HCT116 (cell line): ENCODE measurements around the gene MICAL1. TPM values are rescaled to one million over a fixed set of nuclear protein-coding genes. Genes with fewer than 3 reads are reported as not detected.

Experiments used
- ATAC-seq: fragments of 200-7000 bp; cut with Tn5 transposase; 2 replicates; pipeline ENCODE4 v1.9.1; 2020; ENCODE audit warnings: mild to moderate bottlenecking, moderate library complexity
- BruUV-seq: library from RNA; stranded (reverse); fragments of 400-500 nt; replicated peaks from 2 replicates; lab custom pipeline; 2021; lab: Mats Ljungman, UMichigan
- CTCF ChIA-PET: fragments of 300-600 bp; sonication (Branson Sonifier 250); formaldehyde crosslinking; loops from one replicate; lab custom pipeline; 2021; ENCODE audit warnings: antibody characterized with exemption; lab: Charles Lee
- POLR2A ChIA-PET: fragments of 300-600, 350-600 bp; sonication (Branson Sonifier 250); formaldehyde crosslinking; loops from one replicate; lab custom pipeline; 2021; ENCODE audit warnings: antibody characterized with exemption; lab: Charles Lee
- RAD21 ChIA-PET, 2 experiments: fragments of 300-600 bp; sonication (Branson Sonifier 250); formaldehyde crosslinking; loops; one replicate each; lab custom pipeline; 2023; ENCODE audit warnings: low total read pairs in 2 of 2; ENCODE audit not compliant: uncharacterized antibody in 2 of 2, unreplicated experiment in 2 of 2, low non-redundant PET in 1 of 2; lab: Charles Lee
- DNase-seq: peaks from one replicate; pipeline ENCODE4 v3.0.0-alpha.2; 2010; ENCODE audit warnings: low read depth, low spot score
- H2AFZ ChIP-seq: fragments of 200-600 bp; shearing (Covaris generic), sonication (generic); 2 replicates; pipeline ENCODE4 v1.6.1; 2017; ENCODE audit warnings: low read depth, mixed run types, mixed read lengths, antibody characterized with exemption, low read length; ENCODE audit not compliant: poor library complexity, severe bottlenecking
- H3K27ac ChIP-seq: 2 replicates; pipeline ENCODE4 v1.5.1; 2012; ENCODE audit warnings: low read depth, low read length
- H3K27me3 ChIP-seq: fragments of 200-600 bp; sonication (generic); 2 replicates; pipeline ENCODE4 v1.6.1; 2016; ENCODE audit warnings: mixed run types, low read length, mixed read lengths; ENCODE audit not compliant: insufficient read depth
- H3K36me3 ChIP-seq, 2 experiments: fragments of 200-500 bp in 1 of 2; fragments of 200-600 bp in 1 of 2; sonication (Bioruptor generic) in 1 of 2; sonication (generic) in 1 of 2; 2 replicates each; pipeline versions ENCODE4 v1.5.1 to v1.6.1; 2014 to 2016; ENCODE audit warnings: low read length in 2 of 2, inconsistent platforms in 1 of 2, mixed read lengths in 1 of 2, mixed run types in 1 of 2; ENCODE audit not compliant: insufficient read depth in 2 of 2, control insufficient read depth in 1 of 2
- H3K4me1 ChIP-seq, 2 experiments: fragments of 200-600 bp in 1 of 2; sonication (generic) in 1 of 2; 2 replicates each; pipeline versions ENCODE4 v1.5.1 to v1.6.1; 2012 to 2017; ENCODE audit warnings: low read length in 2 of 2, inconsistent platforms in 1 of 2, mild to moderate bottlenecking in 1 of 2, mixed read lengths in 1 of 2, mixed run types in 1 of 2, moderate library complexity in 1 of 2; ENCODE audit not compliant: insufficient read depth in 2 of 2, control insufficient read depth in 1 of 2
- H3K4me2 ChIP-seq: fragments of 200-600 bp; sonication (generic); 2 replicates; pipeline ENCODE4 v1.6.1; 2017; ENCODE audit warnings: mixed run types, low read length, mixed read lengths
- H3K4me3 ChIP-seq, 2 experiments: fragments of 200-600 bp in 1 of 2; sonication (generic) in 1 of 2; replicated peaks in 1 of 2; 2 replicates each; pipeline ENCODE4 v1.5.1; 2011 to 2016; ENCODE audit warnings: low read length in 2 of 2, control low read depth in 1 of 2, low read depth in 1 of 2, mild to moderate bottlenecking in 1 of 2, mixed read lengths in 1 of 2, mixed run types in 1 of 2
- H3K79me2 ChIP-seq: fragments of 200-600 bp; sonication (generic); 2 replicates; pipeline ENCODE4 v1.6.1; 2017; ENCODE audit warnings: mild to moderate bottlenecking, mixed run types, low read length, moderate library complexity, mixed read lengths; ENCODE audit not compliant: insufficient read depth
- H3K9ac ChIP-seq: fragments of 200-600 bp; sonication (generic); 2 replicates; pipeline ENCODE4 v1.6.1; 2016; ENCODE audit warnings: low read length, mixed read lengths
- H3K9me2 ChIP-seq: fragments of 200-600 bp; sonication (generic), shearing (Covaris generic); 2 replicates; pipeline ENCODE4 v1.6.1; 2017; ENCODE audit warnings: mixed run types, mild to moderate bottlenecking, moderate library complexity; ENCODE audit not compliant: insufficient read depth
- H3K9me3 ChIP-seq, 2 experiments: fragments of 200-500 bp in 1 of 2; fragments of 200-600 bp in 1 of 2; sonication (Bioruptor generic) in 1 of 2; sonication (generic) in 1 of 2; 2 replicates each; pipeline ENCODE4 v1.6.1; 2014 to 2017; ENCODE audit warnings: low read length in 2 of 2, mixed read lengths in 2 of 2, inconsistent platforms in 1 of 2, low read depth in 1 of 2, mild to moderate bottlenecking in 1 of 2, mixed run types in 1 of 2, moderate library complexity in 1 of 2; ENCODE audit not compliant: control insufficient read depth in 1 of 2, insufficient read depth in 1 of 2
- H4K20me1 ChIP-seq: fragments of 200-600 bp; sonication (generic), shearing (Covaris generic); 2 replicates; pipeline ENCODE4 v1.6.1; 2017; ENCODE audit warnings: mixed run types, mild to moderate bottlenecking, moderate library complexity; ENCODE audit not compliant: insufficient read depth
- CEBPB ChIP-seq: IDR thresholded peaks from 2 replicates; pipeline ENCODE4 v1.6.1; 2012; ENCODE audit warnings: low read depth
- CTCF ChIP-seq, 3 experiments: fragments of 200-600 bp in 1 of 3; sonication (generic) in 1 of 3; IDR thresholded peaks in 2 of 3; conservative IDR thresholded peaks in 1 of 3; 2 replicates each; pipeline ENCODE4 v1.5.1; 2012 to 2017; ENCODE audit warnings: low read depth in 2 of 3, low read length in 2 of 3, antibody characterized with exemption in 1 of 3, borderline replicate concordance in 1 of 3, control low read depth in 1 of 3, mild to moderate bottlenecking in 1 of 3, mixed read lengths in 1 of 3, mixed run types in 1 of 3, moderate library complexity in 1 of 3; ENCODE audit not compliant: insufficient read depth in 1 of 3
- ELF1 ChIP-seq: IDR thresholded peaks from 2 replicates; pipeline ENCODE4 v1.6.1; 2012; ENCODE audit warnings: low read depth, borderline replicate concordance
- FOSL1 ChIP-seq: IDR thresholded peaks from 2 replicates; pipeline ENCODE4 v1.6.1; 2012; ENCODE audit warnings: low read depth
- JUND ChIP-seq: IDR thresholded peaks from 2 replicates; pipeline ENCODE4 v1.6.1; 2012
- MAX ChIP-seq: IDR thresholded peaks from 2 replicates; pipeline ENCODE4 v1.6.1; 2012
- POLR2AphosphoS5 ChIP-seq: IDR thresholded peaks from 2 replicates; pipeline ENCODE4 v1.6.1; 2011; ENCODE audit warnings: mild to moderate bottlenecking, low read depth, low read length, moderate library complexity
- REST ChIP-seq: IDR thresholded peaks from 2 replicates; pipeline ENCODE4 v1.6.1; 2012; ENCODE audit warnings: low read depth
- SIN3A ChIP-seq: IDR thresholded peaks from 2 replicates; pipeline ENCODE4 v1.6.1; 2012; ENCODE audit warnings: low read depth
- YY1 ChIP-seq: IDR thresholded peaks from 2 replicates; pipeline ENCODE4 v1.6.1; 2011; ENCODE audit warnings: low read length, low read depth, moderate library complexity, mild to moderate bottlenecking; ENCODE audit not compliant: insufficient replicate concordance; ENCODE audit errors: extremely low read depth
- ZBTB33 ChIP-seq: IDR thresholded peaks from 2 replicates; pipeline ENCODE4 v1.6.1; 2011; ENCODE audit warnings: mild to moderate bottlenecking, low read length, moderate library complexity; ENCODE audit not compliant: insufficient replicate concordance; ENCODE audit errors: extremely low read depth
- ZFX ChIP-seq: fragments of 450-650 bp; IDR thresholded peaks from 2 replicates; pipeline ENCODE4 v1.6.1; 2017
- intact Hi-C: fragments of 100-400 bp; cut with micrococcal nuclease; formaldehyde crosslinking; loops from 2 replicates; pipeline ENCODE4 v1.10.0; 2022
- total RNA-seq: library from RNA; stranded (reverse); gene quantifications from one replicate; pipeline ENCODE4 v1.2.1, GENCODE V29; 2021; ENCODE audit not compliant: unreplicated experiment

The MICAL1 gene
- total RNA-seq, 1 experiment from 2014 or later = 23.9 TPM

DNA sequence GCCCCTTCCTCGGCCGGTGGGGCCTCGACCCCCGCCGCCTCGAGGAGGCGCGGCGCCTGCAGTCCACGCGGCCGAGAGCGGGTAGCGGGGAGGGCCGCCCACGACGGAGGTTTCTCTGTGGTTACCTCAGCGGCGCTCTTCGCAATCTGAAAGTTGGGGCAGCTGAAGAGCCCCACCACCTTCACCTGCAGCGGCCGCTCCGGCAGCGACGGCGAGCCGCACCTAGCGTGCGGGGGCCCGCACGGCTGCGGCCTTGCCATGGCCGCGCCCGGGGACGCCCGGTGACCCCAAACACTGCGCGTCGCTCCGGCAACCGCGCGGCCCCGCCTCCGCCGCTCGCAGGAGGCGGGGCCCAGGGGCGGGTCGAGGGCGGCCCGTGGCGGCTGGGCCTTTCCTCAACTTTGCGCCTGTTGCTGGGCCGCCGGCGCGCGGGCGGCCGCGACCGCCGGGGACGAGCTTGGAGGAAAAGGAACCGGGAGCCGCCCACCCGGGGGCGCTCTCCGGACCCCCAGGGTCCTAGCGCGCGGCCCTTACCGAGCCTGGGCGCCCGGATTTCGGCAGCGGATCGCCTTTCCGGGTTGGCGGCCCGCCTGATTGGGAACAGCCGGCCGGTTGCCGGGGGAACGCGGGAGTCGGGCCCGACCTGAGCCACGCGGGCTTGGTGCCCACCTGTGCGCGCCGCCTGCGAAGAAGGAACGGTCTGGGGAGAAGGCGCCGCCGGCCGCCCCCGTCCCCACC, 15.1 kb downstream of the MICAL1 start, which contains the start of the genes PPIL6 and SMPD2 (continued):
- peak in 2 of 3 experiments; percentile 8 to 26; a peak in 1 of 6 replicates for TF ChIP-seq CTCF (IDR thresholded peaks at IDR 0.05 in 2 of 3, conservative IDR thresholded peaks at IDR 0.05 in 1 of 3; ENCODE audit: borderline replicate concordance in 1 of 3, insufficient read depth in 1 of 3, low read depth in 2 of 3, low read length in 2 of 3)

- ChIA-PET RAD21 (no interaction called here), CTCF (no interaction called here), POLR2A (no interaction called here)
- ATAC-seq (no peak), DNase-seq (no peak)
- peaks cover 4 to 12% of the 10 kb centered on the region in 2 experiments; a peak in 3 of 4 replicates for H3K4me1 ChIP-seq
- H3K9ac ChIP-seq = no peak overlapping the region
- no peaks in the 10 kb centered on the region for H3K27me3 ChIP-seq
- H2AFZ ChIP-seq = no peak overlapping the region
- no peaks in the 10 kb centered on the region for H3K9me2 ChIP-seq
- no peaks in the 10 kb centered on the region for H4K20me1 ChIP-seq
- H3K4me3 ChIP-seq = no peak overlapping the region
- H3K79me2 ChIP-seq = no peaks in the 10 kb centered on the region
- H3K36me3 ChIP-seq = no peaks in the 10 kb centered on the region
- H3K9me3 ChIP-seq = no peaks in the 10 kb centered on the region
- intact Hi-C loops = no loop called here
- TF ChIP-seq ZBTB33 = no peak
- TF ChIP-seq MAX = no peak
- no peak for TF ChIP-seq CTCF (IDR thresholded peaks at IDR 0.05 in 2 of 3, conservative IDR thresholded peaks at IDR 0.05 in 1 of 3; ENCODE audit: borderline replicate concordance in 1 of 3, insufficient read depth in 1 of 3, low read depth in 2 of 3, low read length in 2 of 3)
- TF ChIP-seq ZFX = no peak
- no peak for TF ChIP-seq FOSL1
- no peak for TF ChIP-seq REST
- no peak for TF ChIP-seq CEBPB
- TF ChIP-seq POLR2AphosphoS5 = no peak
- TF ChIP-seq SIN3A = no peak
- no peak for TF ChIP-seq ELF1
- TF ChIP-seq JUND = no peak
- TF ChIP-seq YY1 = no peak
- BruUV-seq = no TSS peak
- H3K27ac ChIP-seq = no peak overlapping the region
- H3K4me2 ChIP-seq = no peak overlapping the region
These were observed 19.5 kb downstream of the MICAL1 start for GRCh38 chr6:109436041-109436440.
